Astrocyte of the cerebellum (primary cell): ENCODE results near the gene PPTC7.
"Not testable (repeated sequence)": the region's sequence is repeated elsewhere in the genome, so short reads cannot be mapped to it uniquely, and the experiment has no call there.

Experiments used
- DNase-seq: peaks from one replicate; pipeline ENCODE4 v3.0.0-alpha.2; 2011; ENCODE audit warnings: low read depth
- H3K4me3 ChIP-seq: 2 replicates; pipeline ENCODE4 v1.5.1; 2011; ENCODE audit warnings: mild to moderate bottlenecking, low read depth, low read length, moderate library complexity
- in situ Hi-C: cut with HindIII; loops from 2 replicates; pipeline ENCODE4 v1.10.0; 2017; ENCODE audit warnings: low sequenced_read_pairs
- TF ChIP-seq, protein P1 (sequence below): IDR thresholded peaks from 2 replicates; pipeline ENCODE4 v1.5.1; 2012; ENCODE audit warnings: low read length, low read depth, moderate library complexity, mild to moderate bottlenecking; ENCODE audit errors: missing control alignments

PPTC7 gene

GRCh38 chr12:110566993-110567392, 16.1 kb downstream of the PPTC7 start:
- TF ChIP-seq, protein P1, sequence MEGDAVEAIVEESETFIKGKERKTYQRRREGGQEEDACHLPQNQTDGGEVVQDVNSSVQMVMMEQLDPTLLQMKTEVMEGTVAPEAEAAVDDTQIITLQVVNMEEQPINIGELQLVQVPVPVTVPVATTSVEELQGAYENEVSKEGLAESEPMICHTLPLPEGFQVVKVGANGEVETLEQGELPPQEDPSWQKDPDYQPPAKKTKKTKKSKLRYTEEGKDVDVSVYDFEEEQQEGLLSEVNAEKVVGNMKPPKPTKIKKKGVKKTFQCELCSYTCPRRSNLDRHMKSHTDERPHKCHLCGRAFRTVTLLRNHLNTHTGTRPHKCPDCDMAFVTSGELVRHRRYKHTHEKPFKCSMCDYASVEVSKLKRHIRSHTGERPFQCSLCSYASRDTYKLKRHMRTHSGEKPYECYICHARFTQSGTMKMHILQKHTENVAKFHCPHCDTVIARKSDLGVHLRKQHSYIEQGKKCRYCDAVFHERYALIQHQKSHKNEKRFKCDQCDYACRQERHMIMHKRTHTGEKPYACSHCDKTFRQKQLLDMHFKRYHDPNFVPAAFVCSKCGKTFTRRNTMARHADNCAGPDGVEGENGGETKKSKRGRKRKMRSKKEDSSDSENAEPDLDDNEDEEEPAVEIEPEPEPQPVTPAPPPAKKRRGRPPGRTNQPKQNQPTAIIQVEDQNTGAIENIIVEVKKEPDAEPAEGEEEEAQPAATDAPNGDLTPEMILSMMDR, result no peak
- H3K4me3 ChIP-seq, result no peak overlapping the region
- no peak for DNase-seq
- in situ Hi-C loops, result no loop called here

DNA sequence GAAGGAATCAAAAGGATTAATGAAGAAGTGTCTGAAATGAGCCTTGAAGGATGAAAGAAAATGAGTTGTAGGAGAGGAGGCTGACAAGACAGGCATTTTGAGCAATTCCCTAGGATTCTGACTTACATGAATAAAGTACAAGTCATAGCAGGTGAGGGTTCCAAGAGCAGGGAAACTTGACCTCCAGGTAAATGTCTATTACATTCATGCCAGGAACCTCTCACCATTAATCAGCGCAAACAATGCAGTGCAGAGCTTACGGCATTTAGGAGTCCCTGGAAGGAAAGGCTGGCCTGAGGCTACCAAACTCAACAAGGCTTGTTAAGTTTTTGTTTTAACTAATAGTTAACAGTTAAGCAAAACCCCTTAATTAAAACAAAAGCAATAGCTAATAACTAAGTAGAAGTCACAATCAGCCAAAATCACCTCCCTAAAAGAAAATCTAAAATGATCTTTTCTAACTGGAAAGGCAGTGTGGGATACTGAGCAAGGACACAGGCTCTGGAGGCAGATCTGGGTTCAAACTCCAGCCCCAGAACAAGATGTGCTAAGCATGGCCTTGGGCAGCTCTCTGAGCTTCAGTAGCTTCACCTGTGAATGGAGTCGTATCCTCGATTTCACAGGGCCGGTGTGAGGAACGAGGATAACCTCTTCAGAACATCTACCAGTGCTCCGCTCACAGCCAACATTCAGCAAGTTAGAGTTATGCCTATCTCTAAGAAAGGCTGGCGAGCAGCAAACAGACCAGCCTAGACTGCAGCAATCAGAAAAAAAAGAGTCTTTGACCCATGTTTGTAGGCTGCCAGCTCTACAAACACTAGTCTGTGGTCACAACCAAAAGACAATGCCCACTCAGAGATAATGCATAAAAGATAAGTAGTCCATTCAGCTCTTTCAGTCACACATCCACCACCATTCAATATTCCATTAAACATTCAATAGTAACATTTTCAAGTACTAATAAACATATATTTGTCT, 16.9 kb downstream of the PPTC7 start:
- no peak for DNase-seq
- in situ Hi-C loops, result no loop called here
- no peak overlapping the region for H3K4me3 ChIP-seq
- TF ChIP-seq, protein P1, result no peak

DNA sequence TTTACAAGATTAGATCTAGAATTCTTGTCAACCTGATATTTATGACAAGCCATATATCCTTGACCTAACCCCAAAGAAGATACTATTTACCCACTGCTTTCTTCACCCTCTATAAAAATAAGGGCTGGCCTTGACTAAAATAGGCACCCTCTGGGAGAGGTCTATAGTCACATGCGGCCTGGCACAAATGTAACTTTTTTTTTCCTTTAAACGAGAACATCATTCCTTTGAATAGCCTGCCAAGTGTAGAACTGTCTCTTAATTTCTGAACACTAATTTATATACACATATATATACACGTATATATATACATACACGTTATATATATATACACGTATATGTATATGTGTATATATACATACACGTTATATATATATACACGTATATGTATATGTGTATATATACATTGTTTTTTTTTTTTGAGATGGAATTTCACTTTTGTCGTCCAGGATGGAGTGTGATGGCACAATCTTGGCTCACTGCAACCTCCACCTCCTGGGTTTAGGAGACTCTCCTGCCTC, 18.6 kb downstream of the PPTC7 start:
- in situ Hi-C loops, result no loop called here
- no peak overlapping the region for H3K4me3 ChIP-seq
- TF ChIP-seq, protein P1, result no peak
- no peak for DNase-seq

- TF ChIP-seq, protein P1, result no peak
- in situ Hi-C loops, result no loop called here
- DNase-seq, result no peak
- no peak overlapping the region for H3K4me3 ChIP-seq
Measured at GRCh38 chr12:110563702-110564470, 19.2 kb downstream of the PPTC7 start.

- H3K4me3 ChIP-seq, DNase-seq, in situ Hi-C loops: not testable (repeated sequence)
Measured at GRCh38 chr12:110562386-110562785, 20.7 kb downstream of the PPTC7 start.

- TF ChIP-seq, protein P1, result no peak
- no peak overlapping the region for H3K4me3 ChIP-seq
- DNase-seq, result no peak
- in situ Hi-C loops, result no loop called here
Measured at GRCh38 chr12:110561471-110562201, 21.5 kb downstream of the PPTC7 start.
